ENCODE data around the gene ZNF646. TPM values are rescaled to one million over a fixed set of nuclear protein-coding genes. Genes with fewer than 3 reads are reported as not detected.
A peak's percentile ranks its signal among the peaks of the same experiment; 100 is the strongest.
"Not testable (repeated sequence)": the region's sequence is repeated elsewhere in the genome, so short reads cannot be mapped to it uniquely, and the experiment has no call there.

ZNF646 gene
- polyA plus RNA-seq, 1 donor: 10.3 TPM

GRCh38 chr16:31083981-31084380 is 9.8 kb downstream of the ZNF646 start:
- DNase-seq: no peak

- no peak for DNase-seq
Measured at GRCh38 chr16:31084584-31085302, 10.5 kb downstream of the ZNF646 start.

GRCh38 chr16:31085411-31085810 is 11.2 kb downstream of the ZNF646 start:
- no peak for DNase-seq

DNA sequence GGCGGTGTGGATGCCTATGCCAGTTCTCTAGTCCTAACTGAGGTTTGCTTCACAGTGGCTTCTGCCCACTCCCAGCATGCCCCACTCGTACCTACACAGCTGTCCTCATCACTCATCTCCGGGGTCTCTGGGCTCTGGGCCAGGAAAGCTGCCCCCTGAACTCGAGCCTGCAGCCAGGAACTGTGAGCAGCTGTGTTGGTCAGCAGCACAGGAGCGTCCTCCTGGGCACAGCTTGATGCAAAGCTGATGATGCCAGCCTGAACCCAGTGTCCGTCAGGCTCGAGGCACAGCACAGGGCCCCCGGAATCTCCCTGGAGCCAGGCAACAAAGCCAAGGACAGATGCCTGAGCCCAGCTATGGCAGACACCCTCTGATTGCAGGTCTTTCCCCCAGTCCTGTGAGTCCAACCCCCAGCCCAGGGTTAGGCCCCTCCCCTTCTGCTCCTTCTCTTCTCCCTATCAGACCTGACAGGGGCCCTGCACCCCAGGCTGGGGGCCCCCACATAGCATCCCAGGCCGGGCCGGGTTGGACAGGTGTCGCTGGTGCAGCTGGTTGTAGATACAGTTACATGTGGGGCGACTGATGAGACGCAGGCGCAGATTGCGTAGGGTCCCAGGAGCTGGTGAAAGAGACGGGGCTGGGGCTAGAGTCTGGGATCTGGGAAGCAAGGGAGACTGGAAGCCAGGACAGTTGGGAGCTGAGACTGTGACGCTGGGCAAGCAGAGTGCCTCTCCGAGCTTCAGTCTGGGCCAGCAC is 11.8 kb downstream of the ZNF646 start:
- DNase-seq: no peak

GRCh38 chr16:31086629-31086906 is 12.3 kb downstream of the ZNF646 start:
- no peak for DNase-seq

DNA sequence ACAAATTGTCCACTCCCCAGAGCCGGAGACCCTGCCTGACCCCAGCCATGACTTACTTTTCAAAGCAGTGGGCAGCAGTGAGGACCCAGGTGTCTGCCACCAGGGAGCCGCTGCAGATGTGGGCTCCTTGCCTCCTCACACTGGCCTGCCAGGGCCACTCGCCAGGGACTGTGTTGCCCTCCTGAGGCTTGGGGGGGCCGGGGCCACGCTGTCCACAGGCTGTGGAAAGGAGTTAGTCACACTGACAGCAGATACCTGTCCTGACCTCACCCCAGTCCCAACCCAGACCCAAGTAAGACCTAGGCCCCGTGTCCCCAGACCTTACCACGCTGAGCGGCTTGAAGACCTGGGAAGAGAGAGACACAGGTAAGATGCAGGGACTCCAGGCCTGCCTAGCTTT is 13.3 kb downstream of the ZNF646 start:
- no peak for DNase-seq

DNA sequence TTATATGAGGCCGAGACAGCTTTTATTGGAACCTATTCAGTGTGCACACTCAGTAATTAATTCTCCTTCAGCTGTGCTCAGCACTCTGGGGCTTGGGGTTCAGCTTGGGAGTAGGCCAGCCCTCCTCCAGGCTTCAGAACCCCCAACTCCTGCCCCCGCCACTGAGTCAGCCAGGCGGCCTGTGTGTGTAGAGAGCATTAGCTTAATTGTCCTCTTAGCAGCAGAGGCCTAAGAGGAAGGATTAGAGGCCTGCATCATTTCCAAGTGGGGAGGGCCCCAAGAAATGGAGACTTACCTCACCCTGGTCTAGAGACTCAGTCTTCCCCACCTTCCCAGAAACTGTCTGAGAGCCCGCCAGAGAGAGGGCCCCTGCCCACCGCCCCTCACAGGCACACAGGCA is 13.7 kb downstream of the ZNF646 start:
- no peak for DNase-seq

DNA sequence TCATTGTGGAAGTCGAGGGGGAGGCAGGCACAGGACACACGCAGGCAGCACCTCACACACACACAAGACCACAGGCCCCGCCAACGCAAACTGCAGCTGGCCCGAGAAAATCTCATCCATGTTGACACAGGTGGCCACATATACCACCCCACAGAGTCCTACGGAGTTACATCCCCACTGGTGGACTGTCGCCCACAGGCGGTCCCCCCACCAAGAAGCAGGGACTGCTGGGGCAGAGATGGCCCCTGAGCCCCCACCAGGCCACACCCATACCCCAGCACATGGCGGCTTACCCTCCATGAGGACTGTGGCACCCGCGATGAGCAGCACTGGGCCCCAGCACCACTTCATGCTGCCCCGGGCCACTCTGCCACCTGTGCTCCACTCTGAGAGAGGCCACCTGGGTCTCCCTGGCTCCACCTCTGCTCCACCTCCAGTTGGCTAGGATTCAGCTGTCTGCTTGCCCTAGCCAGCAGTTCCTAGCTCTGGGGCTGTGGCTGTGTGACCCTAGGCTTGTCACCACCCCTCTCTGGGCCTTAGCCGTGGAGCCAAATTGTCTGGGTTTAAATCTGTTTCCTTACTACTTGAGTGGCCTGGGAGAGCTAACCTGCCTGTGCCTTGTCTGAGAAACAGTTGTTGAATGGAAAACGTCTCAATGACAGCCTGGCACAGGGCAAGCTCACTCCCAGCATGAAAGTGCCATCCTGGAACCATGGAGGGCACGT is 14.4 kb downstream of the ZNF646 start, which contains the start of gene PRSS53:
Gene PRSS53 (minus strand): TSS at position 485 of the 725 bp plus-strand sequence. CDS start 134 bp downstream, at position 351.
- no peak for DNase-seq

DNA sequence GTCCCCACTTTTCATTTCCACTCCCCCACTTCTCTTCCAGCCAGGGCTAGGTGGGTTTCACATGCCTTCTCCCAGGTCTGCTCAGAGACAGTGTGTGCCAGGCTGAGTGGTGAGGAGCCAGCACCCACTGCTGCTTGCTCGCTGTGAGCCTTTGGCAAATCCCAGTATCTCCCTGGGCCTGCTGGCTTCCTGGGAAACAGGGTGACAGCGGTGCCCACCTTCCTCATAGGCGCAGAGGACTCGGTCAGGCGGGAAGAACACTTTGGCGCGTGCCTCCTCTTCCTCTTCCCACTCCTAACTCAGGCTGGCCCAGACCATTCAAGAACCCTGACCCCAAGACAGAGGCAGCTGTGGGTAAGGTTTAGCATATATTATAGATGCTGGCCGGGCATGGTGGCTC is 15.0 kb downstream of the ZNF646 start:
- no peak for DNase-seq

GRCh38 chr16:31090540-31090939 is 16.3 kb downstream of the ZNF646 start:
- DNase-seq: no peak

DNA sequence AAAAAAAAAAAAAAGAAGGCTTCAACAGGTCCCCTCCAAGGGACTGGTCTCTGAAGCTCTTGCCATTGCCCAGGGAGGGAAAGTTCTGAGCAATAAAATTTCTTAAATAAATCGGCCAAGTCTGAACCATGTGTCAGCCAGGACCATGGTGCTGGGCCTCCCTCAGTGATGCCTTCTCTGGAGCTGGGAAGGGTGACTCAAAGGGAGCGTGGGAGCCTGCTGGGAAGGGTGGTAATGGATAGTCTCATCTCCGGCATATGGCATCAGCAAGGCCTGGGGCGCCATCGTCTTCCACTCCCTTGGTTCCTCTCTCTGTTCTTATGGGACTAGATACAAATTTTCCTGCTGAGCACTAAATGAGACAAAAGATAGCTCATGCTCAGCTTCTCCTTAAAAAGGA is 18.1 kb downstream of the ZNF646 start:
- DNase-seq: no peak

DNA sequence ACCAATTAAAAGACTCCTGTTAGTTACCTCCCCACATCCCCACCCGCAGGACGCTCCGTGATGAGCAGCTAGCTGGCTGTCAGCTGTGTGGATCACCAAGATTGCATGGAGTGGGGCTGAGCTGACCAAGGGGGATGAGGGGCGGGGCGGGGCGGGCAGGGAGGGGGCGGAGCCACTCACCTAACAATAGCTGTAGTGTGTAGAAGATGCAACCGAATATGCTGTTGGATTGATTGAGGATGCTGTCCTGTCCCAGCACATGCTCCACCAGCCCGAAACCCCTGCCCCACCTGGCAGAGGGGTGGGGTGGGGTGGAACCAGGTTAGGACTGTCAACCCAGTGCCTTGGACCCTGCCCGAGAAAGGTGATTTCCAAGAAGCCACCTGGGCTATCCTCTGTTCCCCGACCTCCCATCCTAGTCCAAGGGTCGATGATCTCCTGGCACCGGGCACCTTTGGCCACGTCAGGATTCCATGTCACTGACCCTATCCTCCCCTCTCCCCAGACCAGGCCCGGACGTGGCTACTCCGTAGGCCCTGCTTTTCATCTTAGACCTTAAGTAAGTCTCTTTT is 19.0 kb downstream of the ZNF646 start:
- DNase-seq: no peak

GRCh38 chr16:31094088-31094423 is 19.8 kb downstream of the ZNF646 start:
- no peak for DNase-seq

DNA sequence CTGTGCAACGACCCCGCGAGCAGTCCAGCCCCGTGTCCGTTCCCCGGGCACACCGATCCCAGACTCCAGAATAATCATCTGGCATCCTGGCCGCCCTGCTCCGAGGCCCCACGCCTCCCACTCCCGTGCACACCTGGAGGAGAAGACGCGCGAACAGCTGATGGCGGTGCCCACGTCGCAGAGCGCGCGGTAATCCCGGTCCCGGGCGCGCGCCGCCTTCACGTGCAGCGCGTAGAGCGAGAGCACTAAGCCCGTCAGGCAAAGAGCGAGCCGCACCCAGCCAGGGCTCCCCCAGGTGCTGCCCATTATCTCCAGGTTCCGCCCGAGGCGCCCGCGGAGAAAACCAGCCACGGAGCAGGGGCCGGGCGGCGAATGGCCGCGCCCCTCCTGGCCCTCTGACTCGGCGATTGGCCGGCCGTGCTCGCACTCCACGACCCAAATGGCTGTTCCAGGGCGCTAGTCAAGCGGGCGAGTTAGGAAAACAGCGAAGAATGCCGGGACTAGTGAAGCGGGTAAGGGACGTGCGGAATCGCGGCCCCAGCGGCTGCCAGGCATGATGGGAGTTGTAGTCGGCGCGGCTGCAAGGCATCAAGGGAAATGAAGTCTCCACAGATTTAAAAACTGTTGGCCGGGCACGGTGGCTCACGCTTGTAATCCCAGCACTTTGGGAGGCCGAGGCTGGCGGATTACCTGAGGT is 20.4 kb downstream of the ZNF646 start, which contains the start of gene VKORC1:
Gene VKORC1 (minus strand): TSS at position 374 of the 697 bp plus-strand sequence. CDS start 68 bp downstream, at position 306.
- peak; percentile 91 for DNase-seq

DNA sequence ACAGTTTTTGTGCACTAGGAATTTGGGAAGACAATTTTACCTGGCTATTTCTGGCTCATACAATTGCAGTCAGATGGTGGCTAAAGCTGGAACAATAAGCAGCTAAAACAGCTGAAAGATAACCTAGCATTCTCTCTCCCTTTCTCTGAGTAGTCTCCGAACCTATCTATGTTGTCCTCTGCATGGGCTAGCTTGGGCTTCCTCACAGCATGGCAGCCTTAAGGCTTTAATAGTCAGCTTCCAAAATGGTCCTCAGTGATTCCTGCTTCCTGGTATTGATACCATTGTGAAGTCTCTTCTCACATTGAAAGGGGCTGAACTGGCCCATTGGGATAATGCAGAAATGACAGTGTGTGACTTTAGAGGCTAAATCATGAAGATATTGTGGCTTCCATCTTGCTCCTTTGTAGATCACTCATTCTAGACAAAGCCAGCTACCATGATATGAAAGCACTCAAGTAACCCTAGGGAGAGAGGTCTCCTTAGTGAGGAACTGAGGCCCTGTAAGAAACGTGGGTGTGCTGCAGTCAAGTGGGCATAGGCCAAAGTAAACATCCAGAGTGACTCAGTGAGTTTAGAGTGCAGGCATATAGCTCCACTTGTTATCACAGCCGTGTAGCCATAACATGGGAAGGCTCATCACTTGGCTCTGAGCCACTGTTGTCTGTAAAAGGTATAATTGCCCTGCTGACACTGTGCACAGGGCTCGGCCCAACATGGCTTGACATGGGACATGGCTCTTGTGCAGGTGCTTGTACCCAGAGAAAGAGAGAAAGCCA is 25.8 kb downstream of the ZNF646 start:
- DNase-seq: no peak

- DNase-seq: not testable (repeated sequence)
Measured at GRCh38 chr16:31100876-31101641, 26.8 kb downstream of the ZNF646 start.

GRCh38 chr16:31105677-31106213 is 31.5 kb downstream of the ZNF646 start:
- DNase-seq: peak; percentile 53

- DNase-seq: no peak
Measured at GRCh38 chr16:31106509-31107464, 32.6 kb downstream of the ZNF646 start.

DNA sequence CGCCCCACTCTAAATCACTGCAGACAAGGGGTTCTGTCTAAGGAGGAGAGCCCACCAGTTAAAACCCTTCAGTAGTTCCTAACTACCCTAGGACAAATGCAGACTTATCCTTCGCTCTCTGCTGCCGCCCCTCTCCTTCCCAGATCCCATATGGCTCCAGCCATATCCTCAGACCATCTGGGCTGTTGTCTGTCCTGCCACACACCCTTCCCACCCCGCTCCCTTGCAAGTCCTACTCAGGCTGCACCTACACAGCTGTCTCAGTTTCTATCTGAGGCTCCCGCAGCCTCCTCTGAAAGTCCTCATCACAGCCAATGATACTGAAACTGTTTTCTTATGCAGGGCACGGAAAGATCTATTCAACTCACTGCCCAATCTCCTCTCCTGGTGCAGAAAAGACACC is 33.2 kb downstream of the ZNF646 start:
- no peak for DNase-seq

Measured in left kidney (tissue), 2 donors.